HG03460 (cell line): ENCODE results near the gene TMEM123.

Experiments
- ATAC-seq: cut with Tn5 transposase; IDR thresholded peaks from one replicate; pipeline ENCODE4 v1.9.1; 2021; ENCODE audit not compliant: unreplicated experiment

The TMEM123 gene

DNA sequence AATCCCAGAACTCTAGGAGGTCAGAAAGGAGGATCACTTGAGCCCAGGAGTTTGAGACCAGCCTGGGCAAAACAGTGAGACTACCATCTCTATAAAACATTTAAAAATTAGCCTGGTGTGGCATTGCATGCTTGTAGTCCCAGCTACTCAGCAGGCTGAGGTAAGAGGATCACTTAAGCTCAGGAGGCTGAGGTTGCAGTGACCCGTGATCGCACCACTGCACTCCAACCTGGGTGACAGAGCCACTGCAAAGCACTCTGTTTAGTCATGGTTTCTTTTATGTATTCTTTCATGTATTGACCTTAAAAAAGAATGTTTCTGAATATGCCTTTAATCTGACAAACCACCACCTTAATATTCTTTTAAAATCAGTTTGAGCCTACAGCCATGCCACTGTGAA is 53.4 kb downstream of the TMEM123 start:
- ATAC-seq, result no peak

DNA sequence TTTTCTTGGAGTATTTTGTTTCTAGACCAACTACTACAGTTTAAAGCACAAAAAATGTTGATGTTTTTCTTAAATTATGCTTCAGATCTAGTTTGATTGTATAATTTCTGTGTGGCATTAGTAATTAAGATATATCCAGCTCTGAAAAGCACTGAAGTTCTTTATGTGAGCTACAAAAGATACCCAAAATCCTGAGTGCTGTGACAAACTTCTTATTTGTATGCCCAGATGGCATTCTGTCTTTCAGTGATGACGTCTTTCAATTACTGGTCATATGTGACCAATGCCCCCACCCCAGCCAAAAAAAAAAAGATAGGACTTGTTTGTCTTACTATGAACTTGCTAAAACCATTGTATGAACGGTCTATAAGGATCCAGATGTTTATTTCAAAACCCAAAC is 54.3 kb downstream of the TMEM123 start:
- no peak for ATAC-seq

DNA sequence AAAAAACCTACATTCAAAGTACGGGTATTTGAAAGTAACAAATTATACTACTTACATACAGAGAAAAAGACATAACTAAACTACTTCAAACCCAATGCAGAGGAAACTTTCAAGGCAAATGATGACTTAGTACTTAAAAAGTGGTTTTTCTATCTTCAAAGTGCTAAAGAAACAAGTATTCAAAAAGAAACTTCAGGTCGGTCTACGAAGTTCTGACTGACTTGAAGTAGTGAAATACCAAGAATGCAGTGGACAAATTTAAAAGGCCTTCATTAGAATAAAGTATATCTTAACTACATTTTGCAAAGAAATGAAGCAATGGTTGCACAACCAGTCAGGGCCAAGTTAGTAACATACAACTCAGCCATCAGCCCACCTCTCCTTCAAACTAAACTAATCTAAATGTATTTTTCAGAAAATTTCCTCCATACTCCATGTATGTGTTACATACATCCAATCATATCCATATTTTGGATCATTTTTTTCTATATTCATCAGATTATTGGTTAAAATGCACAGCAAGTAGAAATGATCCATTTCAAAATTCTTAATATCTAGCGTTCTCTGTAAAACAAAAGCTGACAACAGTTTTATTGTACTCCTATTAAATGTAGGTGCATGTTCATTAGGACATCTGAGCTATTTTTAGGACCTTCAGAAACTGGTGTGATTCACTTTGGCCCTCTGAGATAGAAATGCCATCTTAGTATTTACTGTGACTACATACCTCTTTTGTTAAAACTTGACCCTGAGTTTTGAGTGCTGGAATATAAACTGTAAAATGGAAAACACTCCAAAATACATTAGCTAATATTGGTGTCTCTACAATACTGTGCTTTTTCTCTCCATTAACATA is 55.6 kb downstream of the TMEM123 start:
- no peak for ATAC-seq

DNA sequence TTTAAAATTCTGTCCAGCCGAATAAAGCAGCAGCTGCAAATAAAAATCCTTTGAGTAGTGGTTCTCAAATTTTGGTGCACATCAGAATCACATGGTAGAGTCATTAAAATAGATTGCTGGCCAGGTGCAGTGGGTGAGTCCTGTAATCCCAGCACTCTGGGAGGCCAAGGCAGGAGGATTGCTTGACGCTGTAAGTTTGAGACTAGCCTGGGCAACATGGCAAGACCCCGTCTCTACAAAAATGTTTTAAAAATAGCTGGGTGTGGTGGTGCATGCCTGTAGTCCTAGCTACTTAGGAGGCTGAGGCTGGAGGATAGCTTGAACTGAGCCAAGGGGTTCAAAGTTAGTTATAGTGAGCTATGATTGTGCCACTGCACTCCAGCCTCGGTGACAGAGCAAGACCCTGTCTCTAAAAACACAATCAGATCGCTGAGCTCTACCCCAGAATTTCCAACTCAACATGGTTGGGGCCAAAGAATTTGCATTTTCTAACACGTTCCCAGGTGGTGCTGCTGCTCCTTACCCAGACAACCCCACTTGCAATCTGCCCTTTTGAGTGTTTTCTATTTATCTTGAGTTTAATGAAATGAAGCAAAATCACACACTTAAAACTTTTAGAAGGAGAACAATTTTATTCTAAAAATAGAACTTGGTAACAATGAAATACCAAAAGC is 56.7 kb downstream of the TMEM123 start:
- ATAC-seq, result no peak

DNA sequence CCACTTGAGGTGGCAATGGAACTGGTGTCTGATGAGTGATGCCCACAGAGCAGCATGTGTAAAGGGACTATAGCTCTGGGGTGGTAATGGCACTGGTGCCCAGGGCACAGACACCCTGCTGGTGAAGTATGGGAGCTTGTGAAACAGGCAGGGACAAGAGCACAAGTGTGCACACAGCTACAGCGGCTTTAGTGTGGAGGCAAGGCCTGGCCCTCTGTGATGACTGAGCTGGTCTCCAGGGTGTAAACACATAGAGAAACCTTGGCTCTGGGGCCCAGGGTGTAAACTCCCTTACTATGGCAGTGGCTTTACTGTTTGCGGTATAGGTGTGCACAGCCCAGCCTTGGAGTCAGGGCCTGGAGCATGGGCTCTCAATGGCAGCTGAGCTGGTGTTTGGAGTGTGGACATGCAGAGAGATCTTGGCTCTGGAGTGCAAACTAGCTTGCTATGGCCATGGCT is 59.3 kb downstream of the TMEM123 start:
- no peak for ATAC-seq

DNA sequence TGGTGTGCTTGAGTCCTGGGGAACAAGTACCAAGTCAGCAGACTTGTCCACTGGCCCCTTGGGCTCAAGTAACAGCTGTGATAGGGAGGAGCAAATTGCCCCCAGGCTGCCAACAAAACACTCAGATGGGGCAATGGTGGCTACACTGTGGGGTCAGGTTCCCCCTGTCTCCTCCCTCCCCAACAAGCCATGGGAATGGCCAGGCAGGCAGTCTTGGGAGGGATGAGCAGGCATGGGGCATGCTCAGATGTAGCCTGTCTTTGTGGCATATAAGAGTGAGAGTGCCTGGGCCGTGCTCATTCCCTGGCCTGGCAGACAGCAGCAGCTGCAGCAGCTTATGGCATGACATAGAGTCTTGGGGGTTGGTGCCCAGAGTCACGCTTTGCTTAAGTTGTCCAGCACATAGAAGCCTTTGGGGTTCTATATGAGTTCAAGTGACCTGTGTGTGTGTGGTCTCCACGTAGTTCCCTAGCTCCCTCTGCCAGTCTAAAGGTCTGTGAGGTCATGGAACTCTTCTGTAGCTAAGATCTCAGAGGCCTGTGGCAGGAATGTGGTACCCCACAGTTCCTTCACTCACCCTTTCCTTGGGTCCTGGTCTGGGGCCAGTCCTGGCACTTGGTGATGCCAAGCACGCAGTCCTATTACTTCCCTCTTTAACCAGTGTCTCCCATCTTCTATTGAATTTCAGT is 60.9 kb downstream of the TMEM123 start:
- ATAC-seq, result no peak

DNA sequence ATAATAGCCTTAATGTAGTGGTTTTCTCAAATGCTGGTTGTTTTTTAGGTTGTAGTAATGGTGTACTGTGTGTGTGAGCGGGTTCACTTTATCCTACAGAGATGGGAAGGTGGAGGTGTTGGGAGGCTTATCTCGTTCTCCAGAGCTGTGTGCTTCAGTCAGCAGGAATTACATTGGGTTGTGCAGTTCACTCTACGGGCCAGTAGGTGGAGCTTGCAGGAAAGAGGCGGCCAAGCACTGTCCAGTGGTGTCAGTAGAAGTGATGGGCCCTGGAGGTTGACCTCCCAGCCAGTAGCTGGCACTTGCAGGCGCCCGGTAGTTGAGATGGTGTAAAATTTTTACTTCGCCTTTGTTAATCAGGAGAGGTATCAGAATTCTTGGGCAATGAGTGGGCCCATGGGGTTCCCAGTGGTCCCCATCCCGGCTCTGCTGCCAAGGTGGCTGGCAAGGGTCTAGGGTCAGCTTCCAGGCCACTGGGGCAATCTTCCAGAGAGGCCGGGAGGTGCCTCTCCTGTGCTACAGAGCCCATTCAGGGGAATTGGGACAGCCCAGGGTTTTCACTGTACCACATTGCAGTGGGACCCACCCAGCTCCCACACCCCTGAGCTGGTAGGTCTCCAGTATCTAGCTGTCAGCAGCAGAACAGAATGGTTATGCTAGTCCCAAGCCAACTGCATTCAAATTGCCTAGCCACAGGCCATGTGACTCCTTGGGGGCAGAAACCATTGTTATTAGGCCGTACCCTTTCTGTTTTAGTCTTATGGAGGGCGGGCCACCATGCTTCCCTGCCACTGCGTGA is 61.7 kb downstream of the TMEM123 start:
- ATAC-seq, result peak; percentile 84

DNA sequence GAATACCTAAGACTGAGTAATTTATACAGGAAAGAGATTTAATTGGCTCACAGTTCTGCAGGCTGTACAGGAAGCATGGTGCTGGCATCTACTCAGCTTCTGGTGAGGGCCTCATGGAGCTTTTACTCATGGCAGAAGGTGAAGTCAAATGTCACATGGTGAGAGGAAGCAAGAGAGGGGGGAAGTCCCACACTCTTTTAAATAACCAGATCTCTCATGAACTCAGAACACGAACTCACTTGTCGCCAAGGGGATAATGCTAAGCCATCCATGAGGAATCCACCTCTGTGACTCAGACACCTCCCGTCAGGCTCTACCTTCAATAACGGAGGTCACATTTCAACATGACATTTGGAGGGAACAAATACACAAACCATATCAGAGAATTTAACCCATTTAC is 63.3 kb downstream of the TMEM123 start:
- no peak for ATAC-seq

DNA sequence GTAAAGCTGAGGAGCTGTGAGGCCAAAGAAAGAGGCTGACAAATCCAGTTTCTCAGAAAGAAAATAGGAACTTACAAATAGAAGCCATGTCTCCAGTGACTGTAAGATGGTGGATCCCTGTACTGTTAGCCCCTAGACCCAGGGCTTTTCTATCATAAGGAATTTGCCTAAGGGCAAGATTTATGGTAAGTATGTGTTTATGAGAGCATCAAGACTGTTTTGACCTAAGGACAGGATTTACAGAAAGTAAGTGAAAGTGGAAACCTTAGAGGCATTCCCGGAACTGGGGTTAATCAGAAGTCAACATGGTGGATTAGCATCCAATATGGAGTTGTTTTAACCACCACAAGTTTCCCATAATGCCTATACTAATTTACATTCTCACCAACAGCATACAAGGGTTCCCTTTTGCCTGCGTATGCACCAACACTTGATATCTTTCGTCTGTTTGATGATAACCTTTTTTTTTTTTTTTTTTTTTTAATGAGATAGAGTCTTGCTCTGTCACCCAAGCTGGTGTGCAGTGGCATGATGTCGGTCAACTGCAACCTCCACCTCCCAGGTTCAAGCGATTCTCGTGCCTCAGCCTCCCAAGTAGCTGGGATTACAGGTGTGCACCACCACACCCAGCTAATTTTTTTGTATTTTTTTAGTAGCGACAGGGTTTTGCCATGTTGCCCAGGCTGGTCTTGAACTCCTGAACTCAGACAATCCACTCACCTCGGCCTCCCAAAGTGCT is 65.4 kb downstream of the TMEM123 start:
- ATAC-seq, result no peak

DNA sequence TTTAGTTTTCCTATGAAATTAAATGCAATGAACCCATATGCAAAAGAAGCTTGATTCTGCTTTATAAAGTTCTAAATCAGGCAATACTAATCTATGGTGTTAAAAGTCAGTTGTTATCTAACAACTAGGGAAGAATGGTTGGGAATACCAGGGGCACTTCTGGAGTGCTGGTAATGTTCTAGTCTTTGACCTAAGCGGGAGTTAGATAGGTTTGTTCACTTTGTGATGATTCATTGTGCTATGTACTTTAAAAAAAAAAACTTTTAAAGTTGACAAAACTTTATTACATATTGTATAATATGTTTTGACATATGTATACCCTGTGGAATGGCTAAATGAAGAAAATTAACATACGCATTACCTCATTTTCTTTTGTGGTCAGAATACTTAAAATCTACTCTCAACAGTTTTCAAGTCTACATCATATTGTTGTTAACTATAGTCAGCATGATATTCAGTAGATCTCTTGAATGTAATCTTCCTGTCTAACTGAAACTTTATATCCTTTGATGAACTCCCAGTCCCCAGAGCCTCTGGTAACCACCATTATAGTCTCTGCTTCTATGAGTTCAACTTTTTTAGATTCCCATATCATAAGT is 66.3 kb downstream of the TMEM123 start:
- ATAC-seq, result no peak

DNA sequence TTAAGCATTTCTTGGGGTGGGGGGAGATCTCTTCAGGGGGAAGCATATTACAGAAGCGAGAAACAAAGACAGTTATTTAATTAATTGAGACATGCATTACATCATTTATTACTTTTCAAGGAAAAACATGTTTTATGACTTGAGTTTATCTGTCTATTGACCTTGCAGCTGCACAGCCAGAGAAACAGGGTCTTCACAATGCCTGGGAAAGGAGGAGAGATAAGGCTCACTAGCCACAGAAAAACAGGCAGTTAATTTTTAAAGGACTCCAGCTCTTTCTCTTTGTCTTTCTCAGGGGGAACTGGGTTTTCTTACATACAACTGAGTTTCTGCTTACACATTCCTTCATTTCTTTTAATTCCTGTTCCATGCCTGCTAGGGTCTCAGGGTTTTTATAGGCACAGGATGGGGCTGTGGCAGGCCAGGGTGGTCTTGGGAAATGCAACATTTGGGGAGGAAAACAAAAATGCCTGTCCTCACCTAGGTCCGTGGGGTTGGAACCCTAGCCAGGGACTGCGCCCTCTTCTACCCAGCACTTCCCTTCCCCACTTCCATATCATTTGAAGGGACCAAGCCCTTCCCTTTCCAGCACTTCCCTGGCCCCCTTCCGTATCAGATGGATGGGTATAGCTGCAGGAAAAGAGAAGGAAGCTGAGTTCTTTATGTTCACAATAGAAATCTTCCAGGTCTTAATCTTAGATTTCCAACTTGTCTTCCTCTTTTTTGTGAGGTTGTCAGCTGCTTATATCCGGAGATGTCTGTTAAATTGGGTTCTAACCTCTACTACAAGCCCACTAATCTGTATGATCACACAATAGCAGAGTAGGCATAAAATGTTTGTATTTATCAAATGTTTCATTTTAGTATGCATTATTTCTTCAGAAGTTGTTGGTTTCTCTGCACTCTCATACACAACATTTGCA is 67.2 kb downstream of the TMEM123 start:
- ATAC-seq, result no peak

DNA sequence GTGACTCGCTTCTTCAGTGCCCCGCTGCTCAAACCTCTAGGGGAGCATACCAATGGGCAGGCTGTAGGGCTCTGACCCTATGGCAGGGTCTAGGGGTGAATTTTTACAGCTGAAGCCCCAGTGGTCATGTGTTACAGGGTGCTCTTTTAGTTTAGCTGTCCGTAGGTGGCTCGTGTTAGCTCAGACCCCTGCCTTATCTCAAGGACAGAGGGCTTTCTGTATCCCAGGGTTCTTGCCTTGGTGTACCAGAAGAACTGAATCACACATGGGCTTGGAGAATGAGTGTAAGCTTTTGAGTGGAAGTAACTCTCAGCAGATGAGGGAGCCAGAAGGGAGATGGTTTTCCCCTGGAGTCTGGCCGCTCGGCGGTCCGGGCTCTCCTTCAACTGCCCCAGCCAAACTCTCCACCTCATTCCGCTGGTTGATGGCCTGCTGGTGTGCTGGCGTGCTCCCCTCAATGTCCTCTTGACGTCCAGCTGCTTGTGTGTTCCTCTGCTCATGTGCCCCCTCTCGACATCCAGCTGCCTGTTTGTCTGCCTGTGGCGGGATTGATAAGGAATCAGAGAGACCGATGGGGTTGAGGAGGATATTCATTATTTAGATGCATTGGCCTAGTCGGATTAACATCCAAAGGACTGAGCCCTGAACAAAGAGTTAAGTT is 68.0 kb downstream of the TMEM123 start:
- no peak for ATAC-seq

DNA sequence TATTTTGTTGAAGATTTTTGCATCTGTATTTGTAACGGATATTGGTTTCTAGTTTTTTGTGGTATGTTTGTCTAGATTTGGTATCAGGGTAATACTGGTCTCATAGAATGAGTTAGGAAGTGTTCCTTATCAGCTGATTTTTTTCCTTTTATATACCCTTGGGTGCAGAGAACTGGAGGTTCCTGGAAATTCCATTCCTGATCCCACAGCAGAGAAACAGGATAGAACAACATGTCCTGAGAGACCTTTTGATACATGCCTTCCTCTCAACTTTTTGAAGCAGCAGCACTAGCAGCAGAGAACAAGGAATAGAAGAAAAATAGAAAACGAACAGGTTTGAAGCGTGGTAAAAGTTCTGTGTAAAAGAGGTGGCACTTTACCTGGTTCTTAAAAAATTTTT is 68.7 kb downstream of the TMEM123 start:
- ATAC-seq, result no peak

DNA sequence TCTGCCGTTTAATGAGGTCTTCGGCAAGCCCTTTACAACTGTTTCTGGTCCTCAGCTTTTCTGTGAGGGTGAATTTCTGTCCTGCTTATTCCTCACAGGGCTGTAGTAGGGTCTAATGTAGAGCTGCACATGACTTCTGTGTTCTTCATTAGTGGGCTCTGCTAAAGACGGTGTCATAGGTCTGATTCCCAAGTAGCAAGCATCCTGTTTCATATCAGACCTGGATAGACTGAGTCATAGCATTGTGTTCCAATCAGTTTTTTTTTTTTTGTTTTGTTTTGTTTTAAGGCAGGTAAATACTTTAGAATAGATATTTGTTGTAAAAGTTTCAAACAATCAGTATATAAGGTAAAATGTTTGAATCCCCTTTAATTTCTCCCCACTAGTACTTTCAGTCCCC is 70.2 kb downstream of the TMEM123 start:
- no peak for ATAC-seq

DNA sequence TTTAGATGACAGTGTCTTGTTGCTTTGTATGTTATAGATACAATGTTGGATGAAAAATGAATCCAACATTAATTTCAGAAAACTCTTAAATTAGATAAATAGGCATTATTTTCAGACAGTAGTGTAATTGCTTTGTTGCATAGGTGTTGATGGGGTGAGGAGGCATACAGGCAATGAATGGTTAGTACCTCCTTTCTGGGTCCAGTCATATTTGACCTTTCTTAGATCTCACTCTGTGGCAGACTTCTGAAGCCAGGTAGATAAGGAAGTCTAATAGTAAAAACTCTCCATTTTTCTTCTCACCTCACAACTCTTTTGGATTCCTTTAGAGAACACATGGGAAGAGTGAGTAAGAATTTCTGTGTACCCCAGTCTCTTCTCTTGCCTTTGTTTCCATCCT is 73.7 kb downstream of the TMEM123 start:
- no peak for ATAC-seq

DNA sequence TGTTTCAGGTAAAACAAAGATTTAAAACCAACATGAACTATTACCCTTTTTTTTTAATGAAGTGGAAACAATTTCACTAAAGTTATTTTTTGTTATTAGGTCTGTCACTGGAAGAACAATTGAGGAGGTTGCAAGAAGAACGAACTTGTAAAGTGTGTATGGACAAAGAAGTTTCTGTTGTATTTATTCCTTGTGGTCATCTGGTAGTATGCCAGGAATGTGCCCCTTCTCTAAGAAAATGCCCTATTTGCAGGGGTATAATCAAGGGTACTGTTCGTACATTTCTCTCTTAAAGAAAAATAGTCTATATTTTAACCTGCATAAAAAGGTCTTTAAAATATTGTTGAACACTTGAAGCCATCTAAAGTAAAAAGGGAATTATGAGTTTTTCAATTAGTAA is 74.7 kb downstream of the TMEM123 start:
- ATAC-seq, result no peak

DNA sequence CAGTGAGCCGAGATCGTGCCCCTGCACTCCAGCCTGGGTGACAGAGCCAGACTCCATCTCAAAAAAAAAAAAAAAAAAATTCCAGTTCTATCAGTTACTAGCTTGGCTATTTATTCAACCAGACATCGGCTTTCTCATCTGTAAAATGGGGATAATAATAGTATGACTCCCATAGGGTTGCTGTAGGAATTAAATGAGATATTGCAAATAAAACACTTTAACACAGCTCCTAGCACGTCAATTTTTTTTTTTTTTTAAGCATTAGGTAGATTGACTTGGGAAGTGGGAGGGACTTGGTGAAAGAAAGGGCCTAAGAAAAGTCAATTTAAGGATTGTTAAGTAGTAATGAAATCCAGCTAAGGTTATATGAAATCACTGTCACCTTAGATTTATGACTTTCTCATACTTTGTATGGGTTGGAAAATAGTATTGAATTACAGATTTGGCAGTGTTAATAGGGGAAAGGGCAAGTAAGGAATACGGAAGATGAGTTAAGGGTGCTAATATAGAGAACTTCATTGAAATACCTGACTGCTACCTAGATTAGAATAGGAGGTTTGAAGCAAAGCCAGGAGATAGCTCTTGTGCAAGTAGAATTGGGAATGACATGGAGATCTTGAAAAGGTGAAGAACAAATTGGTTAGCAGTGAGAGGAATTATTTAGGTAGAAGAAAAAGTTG is 76.7 kb downstream of the TMEM123 start:
- ATAC-seq, result no peak
